Measurements from ENCODE around the gene EMSY.

Gene EMSY

GRCh38 chr11:76515494-76515893 is 70.7 kb downstream of the EMSY start:
- TF ChIP-seq CTCF (IDR thresholded peaks at IDR 0.05), result no peak
- DNase-seq (ENCODE audit: low spot score), result no peak
- Histone ChIP-seq H3K4me3 (no peak overlapping the region), H3K27ac (no peak overlapping the region)

- no peak overlapping the region for H3K27ac ChIP-seq
- DNase-seq (ENCODE audit: low spot score), result no peak
- no peak for TF ChIP-seq CTCF (IDR thresholded peaks at IDR 0.05)
- no peak overlapping the region for H3K4me3 ChIP-seq
Observed at GRCh38 chr11:76523147-76523546, 78.3 kb downstream of the EMSY start.

- Histone ChIP-seq H3K4me3 (no peak overlapping the region), H3K27ac (no peak overlapping the region)
- no peak for TF ChIP-seq CTCF (IDR thresholded peaks at IDR 0.05)
- no peak for DNase-seq (ENCODE audit: low spot score)
Observed at GRCh38 chr11:76523786-76524436, 79.1 kb downstream of the EMSY start.

GRCh38 chr11:76524461-76524860 is 79.6 kb downstream of the EMSY start:
- no peak for TF ChIP-seq CTCF (IDR thresholded peaks at IDR 0.05)
- no peak for DNase-seq (ENCODE audit: low spot score)
- H3K27ac ChIP-seq, result no peak overlapping the region
- no peak overlapping the region for H3K4me3 ChIP-seq

GRCh38 chr11:76524919-76525318 is 80.1 kb downstream of the EMSY start:
- Histone ChIP-seq H3K4me3 (no peak overlapping the region), H3K27ac (no peak overlapping the region)
- TF ChIP-seq CTCF (IDR thresholded peaks at IDR 0.05), result no peak
- DNase-seq (ENCODE audit: low spot score), result no peak

GRCh38 chr11:76526878-76527277 is 82.1 kb downstream of the EMSY start:
- Histone ChIP-seq H3K4me3 (no peak overlapping the region), H3K27ac (no peak overlapping the region)
- no peak for TF ChIP-seq CTCF (IDR thresholded peaks at IDR 0.05)
- no peak for DNase-seq (ENCODE audit: low spot score)

GRCh38 chr11:76542436-76542835 is 97.6 kb downstream of the EMSY start:
- no peak overlapping the region for H3K4me3 ChIP-seq
- TF ChIP-seq CTCF (IDR thresholded peaks at IDR 0.05), result no peak
- no peak overlapping the region for H3K27ac ChIP-seq
- no peak for DNase-seq (ENCODE audit: low spot score)

Data from coronary artery (tissue), 2 donors.